ENCODE data around the gene CSTPP1. TPM values are rescaled to one million over a fixed set of nuclear protein-coding genes. Genes with fewer than 3 reads are reported as not detected.

Gene CSTPP1
- total and polyA plus RNA-seq, 2 of the 8 experiments (the other 6 are each of a cell fraction or from before 2014, with no cell fraction given) = 24.2 to 28.7 TPM

DNA sequence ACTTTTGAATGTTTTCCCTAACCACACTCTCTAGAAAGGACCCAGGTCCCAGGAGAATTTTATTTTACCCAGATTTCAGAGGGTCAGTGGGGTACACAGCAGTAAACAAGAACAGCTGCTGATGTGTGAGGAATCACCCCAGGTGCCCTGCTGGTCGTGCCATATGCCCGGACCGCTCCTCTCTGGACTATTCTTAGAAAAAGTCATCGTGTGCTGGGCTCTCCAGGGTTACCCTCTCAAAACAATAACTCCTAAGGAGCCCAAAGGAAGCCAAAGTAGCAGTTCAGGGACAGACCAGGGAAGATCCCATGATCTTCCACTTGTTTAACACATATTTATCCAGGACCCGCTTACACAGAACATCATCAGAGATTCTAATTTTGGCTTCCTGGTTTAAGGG is 47.9 kb upstream of the CSTPP1 start:
- Histone ChIP-seq H3K36me3 (ENCODE audit: control insufficient read depth in 2 of 4, insufficient read depth in 4 of 4, low read length in 3 of 4) (peaks cover 1 to 30% (median 16%) of the 10 kb centered on the region in 4 experiments; a peak in 6 of 8 replicates), H4K8ac (ENCODE audit: extremely low read depth, insufficient read depth, low read length) (no peak overlapping the region), H2AK5ac (ENCODE audit: low read depth, low read length) (no peak overlapping the region), H2BK12ac (ENCODE audit: low read depth, low read length) (no peak overlapping the region), H3K9me3 (ENCODE audit: insufficient read depth in 2 of 2, low read depth in 1 of 2, low read length in 1 of 2) (no peaks in the 10 kb centered on the region), H3K4me1 (replicated peaks in 1 of 4; ENCODE audit: control insufficient read depth in 3 of 4, insufficient read depth in 4 of 4, low read length in 3 of 4) (no peaks in the 10 kb centered on the region), H4K20me1 (replicated peaks in 1 of 2; ENCODE audit: control insufficient read depth in 1 of 2, insufficient read depth in 2 of 2, low read length in 2 of 2) (no peaks in the 10 kb centered on the region), H3K4ac (replicated peaks; ENCODE audit: insufficient read length, low read depth, low read length) (no peak overlapping the region), H3K4me2 (ENCODE audit: insufficient read depth in 1 of 2, low read depth in 2 of 2, low read length in 2 of 2) (no peak overlapping the region), H3K27me3 (replicated peaks in 1 of 4; ENCODE audit: control insufficient read depth in 3 of 4, extremely low read depth in 1 of 4, insufficient read depth in 3 of 4, low read length in 3 of 4) (no peaks in the 10 kb centered on the region), H2AFZ (ENCODE audit: low read length) (no peak overlapping the region), H3K27ac (ENCODE audit: low read depth, low read length) (no peak overlapping the region), H2BK15ac (ENCODE audit: low read length) (no peak overlapping the region), H3K14ac (ENCODE audit: insufficient read length) (no peak overlapping the region), H4K5ac (ENCODE audit: insufficient read length, low read depth, low read length) (no peak overlapping the region), H3K4me3 (ENCODE audit: extremely low read depth in 1 of 4, insufficient read depth in 2 of 4, low read depth in 3 of 4, low read length in 4 of 4) (no peak overlapping the region), H2BK120ac (replicated peaks; ENCODE audit: low read depth, low read length) (no peak overlapping the region), H3K79me2 (ENCODE audit: control insufficient read depth in 1 of 2, insufficient read depth in 2 of 2, low read length in 2 of 2) (no peaks in the 10 kb centered on the region), H3K23me2 (ENCODE audit: low read depth, low read length) (peaks cover 2% of the 10 kb centered on the region; the same call in 1 of the 2 replicates), H2BK20ac (ENCODE audit: low read length) (no peak overlapping the region), H3K23ac (ENCODE audit: insufficient read length) (no peak overlapping the region), H3K18ac (ENCODE audit: extremely low read depth, low read length) (no peak overlapping the region), H2BK5ac (ENCODE audit: low read depth, low read length) (no peak overlapping the region), H4K91ac (replicated peaks; ENCODE audit: insufficient read length, low read length) (no peak overlapping the region), H3K79me1 (ENCODE audit: low read depth, low read length) (no peaks in the 10 kb centered on the region), H3K9ac (replicated peaks in 1 of 4; ENCODE audit: extremely low read depth in 1 of 4, low read depth in 3 of 4, low read length in 3 of 4) (no peak overlapping the region), H3K56ac (replicated peaks; ENCODE audit: insufficient read length, low read depth, low read length) (no peak overlapping the region)
- TF ChIP-seq SP1 (IDR thresholded peaks at IDR 0.05; ENCODE audit: low read depth, low read length) = no peak
- TF ChIP-seq RAD21 (IDR thresholded peaks at IDR 0.05 in 1 of 2, conservative IDR thresholded peaks at IDR 0.05 in 1 of 2; ENCODE audit: low read depth in 2 of 2, low read length in 2 of 2) = no peak
- no peak for TF ChIP-seq CBX8 (IDR thresholded peaks at IDR 0.05; ENCODE audit: borderline replicate concordance, low read depth, low read length)
- DNase-seq (ENCODE audit: low read depth in 1 of 2, low spot score in 2 of 2) (no peak), FAIRE-seq (no peak)
- WGBS, 2 experiments (ENCODE audit: extremely low coverage in 1 of 2, insufficient coverage in 1 of 2, insufficient read length in 1 of 2, insufficient replicate concordance in 2 of 2, low coverage in 1 of 2, low lambda C conversion rate in 2 of 2, missing lambda C conversion rate in 1 of 2) = 92% methylated on average over 5 of the region's 5 CpGs; no CpG with 5 or more reads in 1 of the 2 experiments
- ChIA-PET POLR2A (ENCODE audit: partially characterized antibody) (no interaction called here), CTCF (ENCODE audit: partially characterized antibody) (interaction anchor here (1.0 to 2.3 kb wide), 3 partner anchors 31 to 264 kb away, joined by 4 to 9 read pairs (median 5); no protein-coding TSS in a partner anchor)
